ENCODE data around the gene WASF2.

- TF ChIP-seq, protein P1, sequence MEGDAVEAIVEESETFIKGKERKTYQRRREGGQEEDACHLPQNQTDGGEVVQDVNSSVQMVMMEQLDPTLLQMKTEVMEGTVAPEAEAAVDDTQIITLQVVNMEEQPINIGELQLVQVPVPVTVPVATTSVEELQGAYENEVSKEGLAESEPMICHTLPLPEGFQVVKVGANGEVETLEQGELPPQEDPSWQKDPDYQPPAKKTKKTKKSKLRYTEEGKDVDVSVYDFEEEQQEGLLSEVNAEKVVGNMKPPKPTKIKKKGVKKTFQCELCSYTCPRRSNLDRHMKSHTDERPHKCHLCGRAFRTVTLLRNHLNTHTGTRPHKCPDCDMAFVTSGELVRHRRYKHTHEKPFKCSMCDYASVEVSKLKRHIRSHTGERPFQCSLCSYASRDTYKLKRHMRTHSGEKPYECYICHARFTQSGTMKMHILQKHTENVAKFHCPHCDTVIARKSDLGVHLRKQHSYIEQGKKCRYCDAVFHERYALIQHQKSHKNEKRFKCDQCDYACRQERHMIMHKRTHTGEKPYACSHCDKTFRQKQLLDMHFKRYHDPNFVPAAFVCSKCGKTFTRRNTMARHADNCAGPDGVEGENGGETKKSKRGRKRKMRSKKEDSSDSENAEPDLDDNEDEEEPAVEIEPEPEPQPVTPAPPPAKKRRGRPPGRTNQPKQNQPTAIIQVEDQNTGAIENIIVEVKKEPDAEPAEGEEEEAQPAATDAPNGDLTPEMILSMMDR (IDR thresholded peaks at IDR 0.05) = no peak
- TF ChIP-seq POLR2A (IDR thresholded peaks at IDR 0.05) = no peak
Measured at GRCh38 chr1:27499142-27499541, 9.2 kb upstream of the WASF2 start.

Data from Peyer's patch (tissue), 4 donors.